ENCODE data around the gene CYFIP1. TPM values are rescaled to one million over a fixed set of nuclear protein-coding genes. Genes with fewer than 3 reads are reported as not detected.

Gene CYFIP1
- total and polyA plus RNA-seq, 2 donors from 2014 or later = 32.3 to 143 TPM

DNA sequence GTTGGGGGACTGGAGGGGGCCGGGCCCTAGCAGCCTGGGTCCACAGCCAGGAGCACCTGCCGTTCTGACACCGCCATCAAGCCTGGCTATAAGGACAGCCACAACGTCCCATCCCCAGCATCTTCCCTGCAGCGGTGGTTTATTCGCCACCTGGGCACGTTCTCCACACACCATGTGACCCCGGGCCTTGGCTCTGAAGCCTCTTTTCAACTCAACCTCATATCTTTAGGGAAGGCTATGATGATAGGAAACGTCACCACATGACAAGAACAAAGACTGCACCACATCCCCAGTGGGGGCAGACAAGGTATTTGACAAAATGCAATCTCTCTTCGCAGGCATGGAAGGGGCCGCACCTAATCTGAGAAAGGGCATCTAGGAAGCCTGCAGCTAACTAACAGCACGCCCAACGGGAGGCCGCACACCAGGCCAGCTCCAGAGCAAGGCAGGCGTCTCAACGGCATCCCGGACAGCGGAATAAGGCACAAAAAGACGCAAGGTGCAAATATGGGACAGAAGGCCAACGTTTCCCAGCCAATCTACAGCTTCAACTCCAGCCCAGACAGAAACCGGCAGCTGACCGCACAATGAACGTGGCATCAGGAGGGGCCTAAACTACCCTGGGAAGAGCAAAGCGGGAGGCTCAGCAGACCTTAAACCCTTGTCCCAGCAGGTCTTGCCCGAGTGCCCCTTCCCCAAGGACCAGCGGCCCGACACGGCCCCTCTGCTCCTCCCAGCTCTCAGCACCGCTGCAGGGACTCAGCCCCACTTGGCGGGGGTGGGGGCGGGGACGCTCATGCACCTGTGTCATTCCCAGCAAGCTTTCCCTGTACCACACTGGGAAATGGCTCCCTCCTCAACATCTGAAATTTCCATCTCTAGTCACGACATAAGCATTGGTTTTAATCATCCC lies 99.8 kb downstream of the CYFIP1 start:
- no peak for DNase-seq
- Histone ChIP-seq H3K4me1 (ENCODE audit: control insufficient read depth in 2 of 3, insufficient read depth in 2 of 3, low read depth in 1 of 3, low read length in 3 of 3) (peaks cover 0 to 2% (median 0%) of the 10 kb centered on the region in 3 donors), H3K36me3 (ENCODE audit: control insufficient read depth in 2 of 3, insufficient read depth in 3 of 3, low read length in 3 of 3) (peaks cover 3 to 38% (median 20%) of the 10 kb centered on the region in 3 donors), H3K9ac (ENCODE audit: low read length in 3 of 3) (no peak overlapping the region), H3K27me3 (ENCODE audit: control insufficient read depth, insufficient read depth, low read length) (no peaks in the 10 kb centered on the region), H3K27ac (ENCODE audit: low read depth in 2 of 2, low read length in 2 of 2) (no peak overlapping the region), H3K4me3 (ENCODE audit: low read length in 3 of 3) (no peak overlapping the region), H3K9me3 (ENCODE audit: control insufficient read depth in 2 of 3, insufficient read depth in 1 of 3, low read length in 3 of 3) (no peaks in the 10 kb centered on the region)
- TF ChIP-seq, protein P1, sequence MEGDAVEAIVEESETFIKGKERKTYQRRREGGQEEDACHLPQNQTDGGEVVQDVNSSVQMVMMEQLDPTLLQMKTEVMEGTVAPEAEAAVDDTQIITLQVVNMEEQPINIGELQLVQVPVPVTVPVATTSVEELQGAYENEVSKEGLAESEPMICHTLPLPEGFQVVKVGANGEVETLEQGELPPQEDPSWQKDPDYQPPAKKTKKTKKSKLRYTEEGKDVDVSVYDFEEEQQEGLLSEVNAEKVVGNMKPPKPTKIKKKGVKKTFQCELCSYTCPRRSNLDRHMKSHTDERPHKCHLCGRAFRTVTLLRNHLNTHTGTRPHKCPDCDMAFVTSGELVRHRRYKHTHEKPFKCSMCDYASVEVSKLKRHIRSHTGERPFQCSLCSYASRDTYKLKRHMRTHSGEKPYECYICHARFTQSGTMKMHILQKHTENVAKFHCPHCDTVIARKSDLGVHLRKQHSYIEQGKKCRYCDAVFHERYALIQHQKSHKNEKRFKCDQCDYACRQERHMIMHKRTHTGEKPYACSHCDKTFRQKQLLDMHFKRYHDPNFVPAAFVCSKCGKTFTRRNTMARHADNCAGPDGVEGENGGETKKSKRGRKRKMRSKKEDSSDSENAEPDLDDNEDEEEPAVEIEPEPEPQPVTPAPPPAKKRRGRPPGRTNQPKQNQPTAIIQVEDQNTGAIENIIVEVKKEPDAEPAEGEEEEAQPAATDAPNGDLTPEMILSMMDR (IDR thresholded peaks at IDR 0.05; ENCODE audit: borderline replicate concordance, extremely low read depth, insufficient read depth) = no peak
- intact Hi-C loops (cut with DNase I) = no loop called here
- FAIRE-seq = no peak

DNA sequence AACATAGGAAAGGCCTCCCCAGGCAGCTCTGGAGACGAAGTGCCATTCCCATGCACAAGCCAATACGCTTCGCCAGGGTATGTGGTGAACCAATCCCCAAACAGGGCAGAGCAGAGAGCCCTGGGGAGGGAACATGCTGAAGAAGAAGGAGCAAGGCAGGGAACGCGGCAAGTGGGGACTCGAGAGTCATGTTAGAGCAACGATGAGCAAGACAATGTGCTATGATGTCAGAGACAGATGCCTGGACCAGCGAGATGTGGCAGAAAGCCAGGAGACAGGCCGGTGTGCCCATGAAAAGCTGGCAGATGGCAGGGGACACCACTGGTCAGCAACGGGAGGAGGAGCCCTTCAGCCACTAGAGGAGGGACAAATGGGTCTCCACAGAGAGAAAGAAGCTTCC lies 102.1 kb downstream of the CYFIP1 start:
- TF ChIP-seq, protein P1 (IDR thresholded peaks at IDR 0.05; ENCODE audit: borderline replicate concordance, extremely low read depth, insufficient read depth) = no peak
- no peaks in the 10 kb centered on the region for H3K9me3 ChIP-seq (ENCODE audit: control insufficient read depth in 2 of 3, insufficient read depth in 1 of 3, low read length in 3 of 3)
- no peak overlapping the region for H3K9ac ChIP-seq (ENCODE audit: low read length in 3 of 3)
- H3K36me3 ChIP-seq (ENCODE audit: control insufficient read depth in 2 of 3, insufficient read depth in 3 of 3, low read length in 3 of 3) = peaks cover 5 to 52% (median 30%) of the 10 kb centered on the region in 3 donors
- peaks cover 0 to 3% (median 2%) of the 10 kb centered on the region in 3 donors for H3K4me1 ChIP-seq (ENCODE audit: control insufficient read depth in 2 of 3, insufficient read depth in 2 of 3, low read depth in 1 of 3, low read length in 3 of 3)
- intact Hi-C loops (cut with DNase I) = no loop called here
- no peaks in the 10 kb centered on the region for H3K27me3 ChIP-seq (ENCODE audit: control insufficient read depth, insufficient read depth, low read length)
- no peak for FAIRE-seq
- peak in 1 of 5 donors; percentile 35 for DNase-seq
- H3K27ac ChIP-seq (ENCODE audit: low read depth in 2 of 2, low read length in 2 of 2) = no peak overlapping the region
- H3K4me3 ChIP-seq (ENCODE audit: low read length in 3 of 3) = no peak overlapping the region

DNA sequence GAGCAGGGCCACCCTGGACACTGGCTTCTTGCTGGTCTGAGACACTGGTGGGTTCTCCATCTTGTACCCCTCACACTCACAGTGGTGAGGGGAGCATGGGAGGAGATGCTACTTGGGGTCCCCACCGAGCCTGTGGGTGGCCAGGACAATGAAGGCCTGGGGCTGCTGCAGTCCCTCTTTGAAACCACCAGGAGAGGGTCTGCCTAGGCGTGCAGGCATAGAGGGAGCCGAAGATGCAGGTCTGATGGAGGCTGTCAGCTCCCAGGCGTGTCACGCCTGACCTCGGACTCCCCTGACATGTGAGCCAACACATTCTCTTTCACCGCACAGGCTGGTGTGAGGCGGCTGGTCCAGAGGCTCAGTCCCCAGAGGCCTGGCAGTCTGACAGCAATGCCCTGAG lies 102.6 kb downstream of the CYFIP1 start:
- Histone ChIP-seq H3K9me3 (ENCODE audit: control insufficient read depth in 2 of 3, insufficient read depth in 1 of 3, low read length in 3 of 3) (no peaks in the 10 kb centered on the region), H3K27ac (ENCODE audit: low read depth in 2 of 2, low read length in 2 of 2) (no peak overlapping the region), H3K4me1 (ENCODE audit: control insufficient read depth in 2 of 3, insufficient read depth in 2 of 3, low read depth in 1 of 3, low read length in 3 of 3) (peaks cover 0 to 5% (median 2%) of the 10 kb centered on the region in 3 donors), H3K9ac (ENCODE audit: low read length in 3 of 3) (no peak overlapping the region), H3K36me3 (ENCODE audit: control insufficient read depth in 2 of 3, insufficient read depth in 3 of 3, low read length in 3 of 3) (peaks cover 5 to 55% (median 32%) of the 10 kb centered on the region in 3 donors), H3K4me3 (ENCODE audit: low read length in 3 of 3) (no peak overlapping the region), H3K27me3 (ENCODE audit: control insufficient read depth, insufficient read depth, low read length) (no peaks in the 10 kb centered on the region)
- TF ChIP-seq, protein P1 (IDR thresholded peaks at IDR 0.05; ENCODE audit: borderline replicate concordance, extremely low read depth, insufficient read depth) = no peak
- FAIRE-seq (no peak), DNase-seq (peak in 1 of 5 donors; percentile 40)
- intact Hi-C loops (cut with DNase I) = no loop called here
